Head of caudate nucleus (tissue), 42 donors: Measurements from ENCODE around the gene HOXB3.

ENCODE experiments used
- DNase-seq, 42 donors: peaks; one replicate each; pipeline versions ENCODE4 v3.0.0 to v3.0.0-alpha.2; 2020 to 2021; ENCODE audit warnings: mixed read lengths in 7 of 42
- intact Hi-C: fragments of 100-400 bp; cut with DNase I; formaldehyde crosslinking; loops from one replicate; pipeline ENCODE4 v1.15.0; 2022

The HOXB3 gene

GRCh38 chr17:48552466-48553189, 37.4 kb downstream of the HOXB3 start:
- intact Hi-C loops = no loop called here

GRCh38 chr17:48551596-48552465, 38.2 kb downstream of the HOXB3 start:
- no peak for DNase-seq
- intact Hi-C loops = no loop called here

More at GRCh38 chr17:48552466-48553189, 37.4 kb downstream of the HOXB3 start:
- DNase-seq = no peak

- DNase-seq = no peak
- intact Hi-C loops = no loop called here
These were observed 38.9 kb downstream of the HOXB3 start for GRCh38 chr17:48551214-48551555.

GRCh38 chr17:48550502-48551213, 39.4 kb downstream of the HOXB3 start:
- intact Hi-C loops = no loop called here
- DNase-seq = no peak

GRCh38 chr17:48549914-48550501, 40.0 kb downstream of the HOXB3 start:
- intact Hi-C loops = no loop called here
- no peak for DNase-seq

GRCh38 chr17:48549281-48549630, 40.8 kb downstream of the HOXB3 start:
- DNase-seq = no peak

GRCh38 chr17:48548523-48549280, 41.3 kb downstream of the HOXB3 start:
- no peak for DNase-seq
- intact Hi-C loops = no loop called here

More at GRCh38 chr17:48549281-48549630, 40.8 kb downstream of the HOXB3 start:
- intact Hi-C loops = no loop called here

- no peak for DNase-seq
- intact Hi-C loops = no loop called here
These were observed 42.1 kb downstream of the HOXB3 start for GRCh38 chr17:48547808-48548522.

GRCh38 chr17:48546924-48547807, 42.9 kb downstream of the HOXB3 start:
- intact Hi-C loops = no loop called here
- no peak for DNase-seq

- no peak for DNase-seq
- intact Hi-C loops = no loop called here
These were observed 43.7 kb downstream of the HOXB3 start for GRCh38 chr17:48546137-48546923.

- intact Hi-C loops = no loop called here
- DNase-seq = no peak
These were observed 44.5 kb downstream of the HOXB3 start for GRCh38 chr17:48545539-48545938.

GRCh38 chr17:48545022-48545375, 45.0 kb downstream of the HOXB3 start, which contains the start of gene HOXB2:
Gene HOXB2, minus strand, starts transcription at chr17:48545109. Its CDS starts 198 bp downstream, at chr17:48544911.
- DNase-seq = no peak
- intact Hi-C loops = no loop called here

GRCh38 chr17:48544349-48545021, 45.6 kb downstream of the HOXB3 start:
- intact Hi-C loops = no loop called here
- DNase-seq = no peak

GRCh38 chr17:48543854-48544348, 46.1 kb downstream of the HOXB3 start:
- intact Hi-C loops = no loop called here
- no peak for DNase-seq

GRCh38 chr17:48543107-48543853, 46.8 kb downstream of the HOXB3 start:
- intact Hi-C loops = no loop called here
- no peak for DNase-seq
